HEK293 (cell line): ENCODE data around the gene ANKRA2.
A peak's percentile ranks its signal among the peaks of the same experiment; 100 is the strongest.

Source experiments
- CTCF ChIA-PET: fragments of 350-600 bp; formaldehyde crosslinking; extraction: SDS; loops from one replicate; lab custom pipeline; 2021; ENCODE audit warnings: antibody characterized with exemption; lab: Yijun Ruan, JAX
- POLR2A ChIA-PET: fragments of 300-600 bp; formaldehyde crosslinking; extraction: SDS; loops from one replicate; lab custom pipeline; 2020; ENCODE audit warnings: antibody characterized with exemption, inconsistent platforms; lab: Yijun Ruan, JAX
- H3K27ac ChIP-seq: fragments of 200-500 bp; sonication (Bioruptor generic); 2 replicates; pipeline ENCODE4 v1.5.1; 2014; ENCODE audit warnings: low read depth, low read length, control low read depth, inconsistent platforms; ENCODE audit errors: extremely low read depth
- H3K36me3 ChIP-seq, 2 experiments: fragments of 200-500 bp in 1 of 2; sonication (Bioruptor generic) in 1 of 2; 1 replicate in 1 of 2; 2 replicates in 1 of 2; pipeline ENCODE4 v1.5.1; 2014 to 2017; ENCODE audit warnings: inconsistent platforms in 2 of 2, low read length in 2 of 2; ENCODE audit not compliant: control insufficient read depth in 2 of 2, insufficient read depth in 1 of 2
- H3K4me1 ChIP-seq: fragments of 200-500 bp; sonication (Bioruptor generic); 2 replicates; pipeline ENCODE4 v1.5.1; 2014; ENCODE audit warnings: mild to moderate bottlenecking, low read length, inconsistent platforms; ENCODE audit not compliant: control insufficient read depth, insufficient read depth
- H3K4me3 ChIP-seq: 2 replicates; pipeline ENCODE4 v1.5.1; 2011; ENCODE audit warnings: low read depth, mild to moderate bottlenecking, control low read depth, low read length, moderate library complexity
- H3K9me3 ChIP-seq: fragments of 200-500 bp; sonication (Bioruptor generic); 2 replicates; pipeline ENCODE4 v1.5.1; 2014; ENCODE audit warnings: low read depth, low read length, inconsistent platforms; ENCODE audit not compliant: control insufficient read depth, insufficient read depth
- FEZF1 ChIP-seq: fragments of 450-650 bp; formaldehyde crosslinking; IDR thresholded peaks from 2 replicates; pipeline ENCODE4 v1.5.1; 2016; ENCODE audit warnings: missing biosample characterization, missing genetic modification characterization
- GLI2 ChIP-seq: fragments of 450-650 bp; formaldehyde crosslinking; IDR thresholded peaks from 2 replicates; pipeline ENCODE4; 2017; ENCODE audit warnings: missing biosample characterization, missing genetic modification characterization, low read depth, borderline replicate concordance
- KLF10 ChIP-seq: fragments of 450-650 bp; IDR thresholded peaks from 2 replicates; pipeline ENCODE4 v1.5.1; 2018; ENCODE audit warnings: missing biosample characterization, mild to moderate bottlenecking, missing genetic modification characterization
- OSR2 ChIP-seq: fragments of 450-650 bp; formaldehyde crosslinking; IDR thresholded peaks from 2 replicates; pipeline ENCODE4 v1.5.1; 2016; ENCODE audit warnings: missing biosample characterization, missing genetic modification characterization
- PRDM1 ChIP-seq: fragments of 450-650 bp; formaldehyde crosslinking; IDR thresholded peaks from 2 replicates; pipeline ENCODE4; 2016; ENCODE audit warnings: missing biosample characterization, missing genetic modification characterization
- SP7 ChIP-seq: fragments of 450-650 bp; formaldehyde crosslinking; IDR thresholded peaks from 2 replicates; pipeline ENCODE4 v1.5.1; 2016; ENCODE audit warnings: missing biosample characterization, missing genetic modification characterization
- ZBTB8A ChIP-seq: fragments of 450-650 bp; formaldehyde crosslinking; IDR thresholded peaks from 2 replicates; pipeline ENCODE4 v1.5.1; 2016; ENCODE audit warnings: missing biosample characterization, missing genetic modification characterization
- ZFP3 ChIP-seq: fragments of 450-650 bp; formaldehyde crosslinking; IDR thresholded peaks from 2 replicates; pipeline ENCODE4 v1.5.1; 2016; ENCODE audit warnings: low read depth, missing biosample characterization, missing genetic modification characterization
- ZIC2 ChIP-seq: fragments of 450-650 bp; formaldehyde crosslinking; IDR thresholded peaks from 2 replicates; pipeline ENCODE4 v1.5.1; 2016; ENCODE audit warnings: missing biosample characterization, missing genetic modification characterization
- ZNF133 ChIP-seq: fragments of 450-650 bp; formaldehyde crosslinking; IDR thresholded peaks from 2 replicates; pipeline ENCODE4 v1.5.1; 2016; ENCODE audit warnings: missing biosample characterization, missing genetic modification characterization
- ZNF157 ChIP-seq: fragments of 450-650 bp; formaldehyde crosslinking; IDR thresholded peaks from 2 replicates; pipeline ENCODE4 v1.5.1; 2016; ENCODE audit warnings: missing biosample characterization, missing genetic modification characterization
- ZNF335 ChIP-seq: fragments of 450-650 bp; formaldehyde crosslinking; conservative IDR thresholded peaks from 2 replicates; pipeline ENCODE4 v1.5.1; 2016; ENCODE audit warnings: missing biosample characterization, missing genetic modification characterization
- ZNF558 ChIP-seq: fragments of 450-650 bp; formaldehyde crosslinking; IDR thresholded peaks from 2 replicates; pipeline ENCODE4 v1.5.1; 2016; ENCODE audit warnings: missing biosample characterization, missing genetic modification characterization
- ZNF621 ChIP-seq: fragments of 450-650 bp; formaldehyde crosslinking; IDR thresholded peaks from 2 replicates; pipeline ENCODE4 v1.5.1; 2017; ENCODE audit warnings: missing biosample characterization, missing genetic modification characterization
- ZNF629 ChIP-seq: fragments of 450-650 bp; formaldehyde crosslinking; IDR thresholded peaks from 2 replicates; pipeline ENCODE4 v1.5.1; 2017; ENCODE audit warnings: missing biosample characterization, missing genetic modification characterization
- TF ChIP-seq, protein P1 (sequence below): fragments of 450-650 bp; formaldehyde crosslinking; IDR thresholded peaks from 2 replicates; pipeline ENCODE4 v1.5.1; 2017; ENCODE audit warnings: missing biosample characterization, mild to moderate bottlenecking, missing genetic modification characterization, moderate library complexity
- TF ChIP-seq, protein P2 (sequence below): sonication (generic); formaldehyde crosslinking; IDR thresholded peaks from 2 replicates; pipeline ENCODE4 v1.8.1; 2022; ENCODE audit warnings: mild to moderate bottlenecking, moderate library complexity, missing genetic modification reagents
- TF ChIP-seq, protein P3 (sequence below): fragments of 450-650 bp; formaldehyde crosslinking; IDR thresholded peaks from 2 replicates; pipeline ENCODE4 v1.5.1; 2016; ENCODE audit warnings: missing biosample characterization, missing genetic modification characterization
- TF ChIP-seq, protein P4 (sequence below): fragments of 450-650 bp; formaldehyde crosslinking; IDR thresholded peaks from 2 replicates; pipeline ENCODE4 v1.5.1; 2016; ENCODE audit warnings: missing biosample characterization, missing genetic modification characterization
- TF ChIP-seq, protein P5 (sequence below): fragments of 450-650 bp; formaldehyde crosslinking; IDR thresholded peaks from 2 replicates; pipeline ENCODE4 v1.5.1; 2016; ENCODE audit warnings: missing biosample characterization, missing genetic modification characterization
- TF ChIP-seq, protein P6 (sequence below): fragments of 450-650 bp; formaldehyde crosslinking; IDR thresholded peaks from 2 replicates; pipeline ENCODE4 v1.5.1; 2016; ENCODE audit warnings: missing biosample characterization, missing genetic modification characterization

The ANKRA2 gene

DNA sequence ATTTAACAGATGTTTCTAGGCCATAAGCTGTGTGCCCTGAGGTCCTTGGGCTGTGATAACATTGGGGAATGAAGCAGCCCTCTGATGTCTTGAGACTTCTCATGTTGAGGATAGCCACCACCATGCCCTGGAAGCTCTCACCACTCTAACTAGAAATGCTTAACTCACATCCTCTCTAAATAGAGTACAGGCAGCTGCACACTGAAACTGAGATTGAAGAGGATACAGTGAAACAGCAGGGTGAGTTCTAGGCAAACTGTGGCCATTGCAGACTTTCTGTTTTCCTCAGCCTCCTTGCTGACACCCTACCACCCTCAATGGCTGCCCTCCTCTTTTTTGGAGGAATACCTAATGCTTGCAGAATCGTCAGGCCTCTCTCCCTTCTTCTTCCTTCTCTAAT lies 22.5 kb upstream of the ANKRA2 start:
- Histone ChIP-seq H3K9me3 (no peaks in the 10 kb centered on the region), H3K4me1 (0 out of 2 replicates have a peak, but pooled peaks cover 3% of the 10 kb centered on the region), H3K36me3 (no peaks in the 10 kb centered on the region), H3K4me3 (no peak overlapping the region), H3K27ac (no peak overlapping the region)
- ChIA-PET POLR2A (no interaction called here), CTCF (interaction anchor here (0.6 to 9.1 kb wide), 5 partner anchors 9 to 1061 kb away, joined by 3 to 258 read pairs (median 3); no protein-coding TSS in a partner anchor)
- TF ChIP-seq ZNF157 (no peak), ZNF335 (tag by site-specific recombination) (no peak), ZNF133 (tag by site-specific recombination) (no peak), PRDM1 (tag by site-specific recombination) (no peak), KLF10 (tag by site-specific recombination) (no peak), GLI2 (tag by site-specific recombination) (no peak), ZFP3 (no peak), ZNF558 (no peak)
- TF ChIP-seq, protein P1, sequence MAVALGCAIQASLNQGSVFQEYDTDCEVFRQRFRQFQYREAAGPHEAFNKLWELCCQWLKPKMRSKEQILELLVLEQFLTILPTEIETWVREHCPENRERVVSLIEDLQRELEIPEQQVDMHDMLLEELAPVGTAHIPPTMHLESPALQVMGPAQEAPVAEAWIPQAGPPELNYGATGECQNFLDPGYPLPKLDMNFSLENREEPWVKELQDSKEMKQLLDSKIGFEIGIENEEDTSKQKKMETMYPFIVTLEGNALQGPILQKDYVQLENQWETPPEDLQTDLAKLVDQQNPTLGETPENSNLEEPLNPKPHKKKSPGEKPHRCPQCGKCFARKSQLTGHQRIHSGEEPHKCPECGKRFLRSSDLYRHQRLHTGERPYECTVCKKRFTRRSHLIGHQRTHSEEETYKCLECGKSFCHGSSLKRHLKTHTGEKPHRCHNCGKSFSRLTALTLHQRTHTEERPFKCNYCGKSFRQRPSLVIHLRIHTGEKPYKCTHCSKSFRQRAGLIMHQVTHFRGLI (tag by site-specific recombination), result no peak
- TF ChIP-seq, protein P2, sequence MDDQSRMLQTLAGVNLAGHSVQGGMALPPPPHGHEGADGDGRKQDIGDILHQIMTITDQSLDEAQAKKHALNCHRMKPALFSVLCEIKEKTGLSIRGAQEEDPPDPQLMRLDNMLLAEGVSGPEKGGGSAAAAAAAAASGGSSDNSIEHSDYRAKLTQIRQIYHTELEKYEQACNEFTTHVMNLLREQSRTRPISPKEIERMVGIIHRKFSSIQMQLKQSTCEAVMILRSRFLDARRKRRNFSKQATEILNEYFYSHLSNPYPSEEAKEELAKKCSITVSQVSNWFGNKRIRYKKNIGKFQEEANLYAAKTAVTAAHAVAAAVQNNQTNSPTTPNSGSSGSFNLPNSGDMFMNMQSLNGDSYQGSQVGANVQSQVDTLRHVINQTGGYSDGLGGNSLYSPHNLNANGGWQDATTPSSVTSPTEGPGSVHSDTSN (CRISPR knock-in tag), result no peak
- TF ChIP-seq, protein P3, sequence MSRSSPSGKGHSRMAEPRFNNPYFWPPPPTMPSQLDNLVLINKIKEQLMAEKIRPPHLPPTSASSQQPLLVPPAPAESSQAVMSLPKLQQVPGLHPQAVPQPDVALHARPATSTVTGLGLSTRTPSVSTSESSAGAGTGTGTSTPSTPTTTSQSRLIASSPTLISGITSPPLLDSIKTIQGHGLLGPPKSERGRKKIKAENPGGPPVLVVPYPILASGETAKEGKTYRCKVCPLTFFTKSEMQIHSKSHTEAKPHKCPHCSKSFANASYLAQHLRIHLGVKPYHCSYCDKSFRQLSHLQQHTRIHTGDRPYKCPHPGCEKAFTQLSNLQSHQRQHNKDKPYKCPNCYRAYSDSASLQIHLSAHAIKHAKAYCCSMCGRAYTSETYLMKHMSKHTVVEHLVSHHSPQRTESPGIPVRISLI, result no peak

DNA sequence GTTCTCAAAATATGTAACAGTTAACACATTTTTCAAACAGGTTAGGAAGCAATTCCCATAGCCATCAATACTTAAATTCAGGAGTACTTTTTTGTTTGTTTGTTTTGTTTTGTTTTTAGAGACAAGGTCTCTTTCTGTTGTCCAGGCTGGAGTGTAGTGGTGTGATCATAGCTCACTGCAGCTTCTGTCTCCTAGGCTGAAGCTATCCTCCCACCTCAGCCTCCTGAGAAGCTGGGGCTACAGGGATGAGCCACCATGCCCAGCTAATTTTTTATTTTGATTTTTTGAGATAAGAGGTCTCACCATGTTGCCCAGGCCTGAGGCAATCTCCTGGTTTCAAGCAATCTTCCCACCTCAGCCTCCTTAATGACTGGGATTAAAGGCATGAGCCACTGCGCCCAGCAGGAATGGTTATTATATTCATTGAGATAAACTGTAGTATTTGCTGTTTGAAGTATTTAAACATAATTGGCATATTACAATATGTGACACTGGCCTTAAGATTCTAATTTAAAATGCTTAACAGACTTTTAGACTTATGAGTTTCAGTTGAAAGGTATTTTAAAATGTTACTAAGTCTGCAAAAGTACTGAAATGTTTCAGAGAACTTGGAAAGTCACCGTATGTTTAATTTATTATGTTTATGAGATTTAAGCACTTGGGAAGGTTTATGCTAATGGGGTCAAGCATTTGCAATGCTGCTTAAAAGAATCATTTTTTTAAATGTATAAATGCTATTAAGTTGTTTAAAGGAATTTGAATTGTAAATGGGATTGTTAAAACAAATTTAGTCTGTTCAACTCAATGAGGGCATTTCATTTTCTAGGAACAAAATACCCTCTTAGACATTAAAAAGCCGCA lies 17.1 kb upstream of the ANKRA2 start:
- peaks cover 33 to 38% of the 10 kb centered on the region in 2 experiments for H3K36me3 ChIP-seq
- POLR2A ChIA-PET, result no interaction called here
- TF ChIP-seq, protein P4, sequence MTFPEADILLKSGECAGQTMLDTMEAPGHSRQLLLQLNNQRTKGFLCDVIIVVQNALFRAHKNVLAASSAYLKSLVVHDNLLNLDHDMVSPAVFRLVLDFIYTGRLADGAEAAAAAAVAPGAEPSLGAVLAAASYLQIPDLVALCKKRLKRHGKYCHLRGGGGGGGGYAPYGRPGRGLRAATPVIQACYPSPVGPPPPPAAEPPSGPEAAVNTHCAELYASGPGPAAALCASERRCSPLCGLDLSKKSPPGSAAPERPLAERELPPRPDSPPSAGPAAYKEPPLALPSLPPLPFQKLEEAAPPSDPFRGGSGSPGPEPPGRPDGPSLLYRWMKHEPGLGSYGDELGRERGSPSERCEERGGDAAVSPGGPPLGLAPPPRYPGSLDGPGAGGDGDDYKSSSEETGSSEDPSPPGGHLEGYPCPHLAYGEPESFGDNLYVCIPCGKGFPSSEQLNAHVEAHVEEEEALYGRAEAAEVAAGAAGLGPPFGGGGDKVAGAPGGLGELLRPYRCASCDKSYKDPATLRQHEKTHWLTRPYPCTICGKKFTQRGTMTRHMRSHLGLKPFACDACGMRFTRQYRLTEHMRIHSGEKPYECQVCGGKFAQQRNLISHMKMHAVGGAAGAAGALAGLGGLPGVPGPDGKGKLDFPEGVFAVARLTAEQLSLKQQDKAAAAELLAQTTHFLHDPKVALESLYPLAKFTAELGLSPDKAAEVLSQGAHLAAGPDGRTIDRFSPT (tag by site-specific recombination), result no peak
- TF ChIP-seq ZBTB8A (tag by site-specific recombination) (0 out of 2 replicates have a peak, but pooled peaks have one; percentile 21), FEZF1 (tag by site-specific recombination) (no peak), ZNF621 (tag by site-specific recombination) (no peak), OSR2 (peak; percentile 73), SP7 (tag by site-specific recombination) (0 out of 2 replicates have a peak, but pooled peaks have one; percentile 25), ZIC2 (peak; percentile 49; the same call in 1 of the 2 replicates), ZNF629 (0 out of 2 replicates have a peak, but pooled peaks have one; percentile 15)
- TF ChIP-seq, protein P5, sequence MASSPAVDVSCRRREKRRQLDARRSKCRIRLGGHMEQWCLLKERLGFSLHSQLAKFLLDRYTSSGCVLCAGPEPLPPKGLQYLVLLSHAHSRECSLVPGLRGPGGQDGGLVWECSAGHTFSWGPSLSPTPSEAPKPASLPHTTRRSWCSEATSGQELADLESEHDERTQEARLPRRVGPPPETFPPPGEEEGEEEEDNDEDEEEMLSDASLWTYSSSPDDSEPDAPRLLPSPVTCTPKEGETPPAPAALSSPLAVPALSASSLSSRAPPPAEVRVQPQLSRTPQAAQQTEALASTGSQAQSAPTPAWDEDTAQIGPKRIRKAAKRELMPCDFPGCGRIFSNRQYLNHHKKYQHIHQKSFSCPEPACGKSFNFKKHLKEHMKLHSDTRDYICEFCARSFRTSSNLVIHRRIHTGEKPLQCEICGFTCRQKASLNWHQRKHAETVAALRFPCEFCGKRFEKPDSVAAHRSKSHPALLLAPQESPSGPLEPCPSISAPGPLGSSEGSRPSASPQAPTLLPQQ (tag by site-specific recombination), result no peak
- TF ChIP-seq, protein P6, sequence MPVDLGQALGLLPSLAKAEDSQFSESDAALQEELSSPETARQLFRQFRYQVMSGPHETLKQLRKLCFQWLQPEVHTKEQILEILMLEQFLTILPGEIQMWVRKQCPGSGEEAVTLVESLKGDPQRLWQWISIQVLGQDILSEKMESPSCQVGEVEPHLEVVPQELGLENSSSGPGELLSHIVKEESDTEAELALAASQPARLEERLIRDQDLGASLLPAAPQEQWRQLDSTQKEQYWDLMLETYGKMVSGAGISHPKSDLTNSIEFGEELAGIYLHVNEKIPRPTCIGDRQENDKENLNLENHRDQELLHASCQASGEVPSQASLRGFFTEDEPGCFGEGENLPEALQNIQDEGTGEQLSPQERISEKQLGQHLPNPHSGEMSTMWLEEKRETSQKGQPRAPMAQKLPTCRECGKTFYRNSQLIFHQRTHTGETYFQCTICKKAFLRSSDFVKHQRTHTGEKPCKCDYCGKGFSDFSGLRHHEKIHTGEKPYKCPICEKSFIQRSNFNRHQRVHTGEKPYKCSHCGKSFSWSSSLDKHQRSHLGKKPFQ (tag by site-specific recombination), result 0 out of 2 replicates have a peak, but pooled peaks have one; percentile 24
- TF ChIP-seq, all 188 proteins: peak for 6

More for the DNA sequence above, 17.1 kb upstream of the ANKRA2 start:
- Histone ChIP-seq H3K4me3 (no peak overlapping the region), H3K4me1 (0 out of 2 replicates have a peak, but pooled peaks cover 2% of the 10 kb centered on the region), H3K9me3 (no peaks in the 10 kb centered on the region), H3K27ac (no peak overlapping the region)
- CTCF ChIA-PET, result interaction anchor here (0.6 to 2.1 kb wide), 4 partner anchors 9 to 131 kb away, joined by 3 to 18 read pairs (median 4); no protein-coding TSS in a partner anchor
